Esophagus squamous epithelium (tissue), 5 donors: ENCODE measurements around the gene SELENOM. TPM values are rescaled to one million over a fixed set of nuclear protein-coding genes. Genes with fewer than 3 reads are reported as not detected.

ENCODE experiments used
- DNase-seq: peaks from one replicate; lab custom pipeline; 2025; lab: John Stamatoyannopoulos, UW
- H3K27ac ChIP-seq, 4 donors: fragments of 200-600 bp; sonication (generic); one replicate each; pipeline ENCODE4 v1.5.1; 2016 to 2019; ENCODE audit warnings: mild to moderate bottlenecking in 1 of 4
- H3K27me3 ChIP-seq, 4 donors: fragments of 200-600 bp; sonication (generic); 1 replicate in 3 of 4; 2 replicates in 1 of 4; pipeline versions ENCODE4 v1.5.1 to v1.6.0; 2017 to 2021; ENCODE audit warnings: antibody characterized with exemption in 1 of 4
- H3K36me3 ChIP-seq, 3 donors: fragments of 200-600 bp; sonication (generic); one replicate each; pipeline ENCODE4 v1.5.1; 2016 to 2019
- H3K4me1 ChIP-seq, 3 donors: fragments of 200-600 bp; sonication (generic); one replicate each; pipeline ENCODE4 v1.5.1; 2017 to 2019
- H3K4me3 ChIP-seq, 4 donors: fragments of 200-600 bp; sonication (generic); 1 replicate in 3 of 4; 2 replicates in 1 of 4; pipeline ENCODE4 v1.5.1; 2016 to 2019; ENCODE audit warnings: mild to moderate bottlenecking in 2 of 4, moderate library complexity in 1 of 4
- H3K9me3 ChIP-seq, 3 donors: fragments of 200-600 bp; sonication (generic); one replicate each; pipeline ENCODE4 v1.5.1; 2016 to 2019
- POLR2A ChIP-seq, 4 donors: fragments of 450-650 bp; IDR thresholded peaks; one replicate each; pipeline ENCODE4 v1.6.1; 2017; ENCODE audit warnings: antibody characterized with exemption in 4 of 4, mild to moderate bottlenecking in 4 of 4, moderate library complexity in 3 of 4
- WGBS, 2 donors: methylation state at CpG; one replicate each; pipeline ENCODE4 v1.1.5; 2018; 5-methylcytosine and 5-hydroxymethylcytosine counted together
- intact Hi-C: fragments of 100-400 bp; cut with DNase I; formaldehyde crosslinking; loops from one replicate; pipeline ENCODE4 v1.15.0; 2022
- total RNA-seq, 4 donors: library from RNA; depleted of rRNA; stranded (reverse); fragments of >200 nt; gene quantifications; one replicate each; pipeline ENCODE4 v1.1.0, GENCODE V29; 2016
- TF ChIP-seq, protein P1 (sequence below), 6 experiments: fragments of 450-650 bp in 4 of 6; fragments of 200-600 bp in 2 of 6; sonication (generic) in 2 of 6; IDR thresholded peaks; one replicate each; pipeline ENCODE4 v1.5.1; 2016 to 2019; ENCODE audit warnings: antibody characterized with exemption in 6 of 6, mild to moderate bottlenecking in 4 of 6, moderate library complexity in 4 of 6
- donor health status: DM: yes; HTN: yes; CAD: no.

SELENOM gene, protein sequence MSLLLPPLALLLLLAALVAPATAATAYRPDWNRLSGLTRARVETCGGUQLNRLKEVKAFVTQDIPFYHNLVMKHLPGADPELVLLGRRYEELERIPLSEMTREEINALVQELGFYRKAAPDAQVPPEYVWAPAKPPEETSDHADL
- total RNA-seq, result 100 to 1,000 TPM in 2 of 4 donors, 10 to 100 TPM in 2; 13.3 to 291 (median 67.6) TPM

DNA sequence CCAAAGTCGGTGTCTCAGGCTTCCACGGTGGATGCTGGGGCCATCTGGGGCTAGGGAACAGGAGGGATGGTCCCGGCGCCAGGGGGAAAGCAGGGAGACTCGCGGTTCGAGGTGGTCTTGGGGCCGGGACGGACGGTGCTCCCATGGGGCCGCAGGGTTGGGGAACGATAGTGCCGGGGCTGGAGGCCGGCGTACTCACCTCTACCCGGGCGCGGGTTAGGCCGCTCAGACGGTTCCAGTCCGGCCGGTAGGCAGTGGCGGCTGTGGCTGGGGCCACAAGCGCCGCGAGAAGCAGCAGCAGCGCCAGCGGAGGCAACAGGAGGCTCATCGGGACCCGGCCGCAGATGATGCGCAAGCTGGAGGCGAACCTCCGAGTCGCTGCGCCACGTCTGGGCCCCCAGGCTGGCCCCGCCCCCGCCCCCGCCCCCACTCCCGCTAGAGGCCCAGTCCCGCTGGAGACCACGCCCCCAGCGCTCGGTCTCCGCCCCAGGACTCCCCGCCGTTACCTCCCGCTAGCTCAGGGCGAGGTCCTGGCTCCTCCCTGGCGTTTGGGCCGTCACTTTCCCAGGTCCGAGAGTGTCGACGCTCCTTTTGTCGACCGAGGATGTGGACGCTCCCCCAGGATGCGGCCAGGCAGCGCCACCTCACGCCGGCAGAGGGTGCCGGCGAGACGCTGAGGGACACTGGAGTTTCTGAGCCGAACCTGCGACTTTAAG is at the start of gene SELENOM:
SELENOM (minus strand) TSS at position 391 of the 716 bp plus-strand sequence; CDS start at position 328, 63 bp downstream.
- DNase-seq, result peak; percentile 51
- 3 to 12% methylated on average over 7 to 36 of the region's 67 CpGs for WGBS, 2 donors
- TF ChIP-seq POLR2A (IDR thresholded peaks at IDR 0.05), result peak in 2 of 4 donors; percentile 74 to 85
- TF ChIP-seq, protein P1, sequence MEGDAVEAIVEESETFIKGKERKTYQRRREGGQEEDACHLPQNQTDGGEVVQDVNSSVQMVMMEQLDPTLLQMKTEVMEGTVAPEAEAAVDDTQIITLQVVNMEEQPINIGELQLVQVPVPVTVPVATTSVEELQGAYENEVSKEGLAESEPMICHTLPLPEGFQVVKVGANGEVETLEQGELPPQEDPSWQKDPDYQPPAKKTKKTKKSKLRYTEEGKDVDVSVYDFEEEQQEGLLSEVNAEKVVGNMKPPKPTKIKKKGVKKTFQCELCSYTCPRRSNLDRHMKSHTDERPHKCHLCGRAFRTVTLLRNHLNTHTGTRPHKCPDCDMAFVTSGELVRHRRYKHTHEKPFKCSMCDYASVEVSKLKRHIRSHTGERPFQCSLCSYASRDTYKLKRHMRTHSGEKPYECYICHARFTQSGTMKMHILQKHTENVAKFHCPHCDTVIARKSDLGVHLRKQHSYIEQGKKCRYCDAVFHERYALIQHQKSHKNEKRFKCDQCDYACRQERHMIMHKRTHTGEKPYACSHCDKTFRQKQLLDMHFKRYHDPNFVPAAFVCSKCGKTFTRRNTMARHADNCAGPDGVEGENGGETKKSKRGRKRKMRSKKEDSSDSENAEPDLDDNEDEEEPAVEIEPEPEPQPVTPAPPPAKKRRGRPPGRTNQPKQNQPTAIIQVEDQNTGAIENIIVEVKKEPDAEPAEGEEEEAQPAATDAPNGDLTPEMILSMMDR (IDR thresholded peaks at IDR 0.05), result peak; percentile 67 to 98 (median 96)
- peak within 1 kb of the TSS; percentile 87 to 95 (median 91) for H3K27ac ChIP-seq
- peaks cover 0 to 18% (median 0%) of the 10 kb centered on the region in 3 donors for H3K36me3 ChIP-seq
- no peaks in the 10 kb centered on the region for H3K27me3 ChIP-seq
- peaks cover 14 to 61% (median 23%) of the 10 kb centered on the region in 3 donors for H3K4me1 ChIP-seq
- H3K9me3 ChIP-seq, result no peaks in the 10 kb centered on the region
- intact Hi-C loops, result no loop called here
- peak within 1 kb of the TSS; percentile 52 to 83 (median 68) for H3K4me3 ChIP-seq

DNA sequence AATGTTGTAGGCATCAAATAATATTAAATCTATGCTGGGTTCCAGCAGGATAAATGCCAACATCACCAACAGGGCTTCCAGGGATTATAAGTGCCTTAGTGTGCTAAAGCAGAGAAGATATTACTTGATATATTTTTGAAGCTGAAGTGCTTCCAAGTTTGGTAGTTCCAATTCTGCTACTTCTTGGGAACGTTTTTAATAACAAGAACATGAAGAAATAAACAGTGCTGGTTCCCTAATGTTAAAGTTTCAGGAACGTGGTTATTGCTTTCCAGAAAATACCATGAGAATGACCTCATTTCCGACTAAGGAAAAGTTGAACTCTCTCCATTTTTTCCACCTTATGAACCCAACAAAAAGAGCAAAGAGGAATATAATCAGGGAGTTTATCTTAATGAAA is 48.1 kb upstream of the SELENOM start:
- Histone ChIP-seq H3K27me3 (no peaks in the 10 kb centered on the region), H3K9me3 (no peaks in the 10 kb centered on the region), H3K4me1 (peaks cover 6 to 27% (median 6%) of the 10 kb centered on the region in 3 donors), H3K4me3 (no peak overlapping the region), H3K27ac (peak overlapping the region in 3 of 4 donors; percentile 77 to 90 (median 81)), H3K36me3 (no peaks in the 10 kb centered on the region)
- whole genome bisulfite sequencing, 2 donors, result 14 to 25% methylated on average over 3 of the region's 3 CpGs
- intact Hi-C loops, result no loop called here
- TF ChIP-seq POLR2A (IDR thresholded peaks at IDR 0.05), result no peak
- TF ChIP-seq, protein P1 (IDR thresholded peaks at IDR 0.05), result no peak
- DNase-seq, result no peak

DNA sequence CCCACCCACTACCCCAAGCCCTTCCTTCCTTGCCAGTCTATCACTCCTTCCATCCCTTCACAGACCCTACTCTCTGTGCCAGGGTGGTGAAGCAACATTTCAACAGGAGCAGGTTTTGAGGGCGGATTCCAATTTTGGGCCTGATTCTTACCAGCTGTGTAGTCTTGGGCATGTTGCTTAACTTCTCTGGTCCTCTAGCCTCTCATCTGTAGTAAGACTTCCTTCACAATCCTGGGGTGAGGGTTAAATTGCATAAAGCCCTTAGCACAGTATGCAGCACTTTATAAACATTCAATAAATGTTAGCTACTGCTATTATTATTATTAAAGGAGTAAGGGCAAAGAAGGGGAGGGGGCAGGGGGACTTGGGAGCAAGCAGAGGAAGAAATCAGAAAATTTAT is 47.6 kb upstream of the SELENOM start:
- intact Hi-C loops, result no loop called here
- Histone ChIP-seq H3K4me1 (peaks cover 6 to 27% (median 6%) of the 10 kb centered on the region in 3 donors), H3K27me3 (no peaks in the 10 kb centered on the region), H3K9me3 (no peaks in the 10 kb centered on the region), H3K27ac (peak overlapping the region; percentile 18 to 81 (median 72)), H3K36me3 (no peaks in the 10 kb centered on the region), H3K4me3 (no peak overlapping the region)
- no peak for DNase-seq
- TF ChIP-seq, protein P1 (IDR thresholded peaks at IDR 0.05), result no peak
- no peak for TF ChIP-seq POLR2A (IDR thresholded peaks at IDR 0.05)
- 73 to 95% methylated on average over 1 of the region's 1 CpG for WGBS, 2 donors

DNA sequence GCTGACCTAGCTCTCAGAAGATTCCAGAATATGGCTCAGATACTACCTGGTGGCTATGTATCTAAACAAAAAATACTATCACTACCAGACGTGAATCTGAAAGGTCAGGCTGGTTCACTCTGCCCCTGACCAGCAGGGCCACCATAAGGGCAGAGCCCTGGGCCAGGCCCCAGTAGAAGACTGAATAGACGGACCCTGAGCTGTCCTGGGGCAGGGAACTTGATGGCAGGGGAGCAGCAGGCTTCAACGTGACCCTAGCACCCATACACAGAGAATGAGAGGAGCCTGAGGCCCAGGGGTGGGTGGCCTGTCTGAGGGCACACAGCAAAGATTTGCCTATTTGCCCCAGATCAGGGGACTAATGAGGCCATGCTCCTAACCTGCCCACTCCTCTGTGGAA is 46.0 kb upstream of the SELENOM start:
- Histone ChIP-seq H3K27ac (peak overlapping the region in 2 of 4 donors; percentile 77 to 81), H3K36me3 (no peaks in the 10 kb centered on the region), H3K4me1 (peaks cover 10 to 32% (median 11%) of the 10 kb centered on the region in 3 donors), H3K9me3 (no peaks in the 10 kb centered on the region), H3K27me3 (no peaks in the 10 kb centered on the region), H3K4me3 (no peak overlapping the region)
- intact Hi-C loops, result no loop called here
- no peak for DNase-seq
- 64 to 100% methylated on average over 1 to 3 of the region's 3 CpGs for WGBS, 2 donors
- TF ChIP-seq POLR2A (IDR thresholded peaks at IDR 0.05), result no peak
- TF ChIP-seq, protein P1 (IDR thresholded peaks at IDR 0.05), result no peak

DNA sequence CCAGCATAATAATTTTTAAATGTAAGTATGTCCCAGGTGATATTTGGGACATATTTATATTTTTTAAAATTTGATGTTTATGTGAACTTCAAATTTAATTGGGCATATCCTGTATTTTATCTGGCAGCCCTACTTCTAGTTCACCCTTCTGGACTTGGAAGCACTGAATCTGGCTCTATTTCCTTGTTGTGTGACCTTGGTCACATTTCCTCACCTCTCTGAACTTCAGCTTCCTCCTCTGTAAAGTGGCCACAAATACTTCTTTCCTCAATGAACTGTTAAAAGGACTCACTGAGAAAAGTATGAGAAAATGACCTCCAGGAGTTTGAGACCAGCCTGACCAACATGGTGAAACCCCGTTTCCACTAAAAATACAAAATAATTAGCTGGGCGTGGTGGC is 44.5 kb upstream of the SELENOM start:
- no peaks in the 10 kb centered on the region for H3K36me3 ChIP-seq
- H3K4me1 ChIP-seq, result peaks cover 10 to 33% (median 11%) of the 10 kb centered on the region in 3 donors
- H3K4me3 ChIP-seq, result no peak overlapping the region
- no peak for DNase-seq
- no peak overlapping the region for H3K27ac ChIP-seq
- H3K27me3 ChIP-seq, result no peaks in the 10 kb centered on the region
- WGBS, 2 donors, result 82% methylated on average over 2 of the region's 2 CpGs; no CpG with 5 or more reads in 1 of the 2 donors
- intact Hi-C loops, result no loop called here
- TF ChIP-seq, protein P1 (IDR thresholded peaks at IDR 0.05), result no peak
- no peak for TF ChIP-seq POLR2A (IDR thresholded peaks at IDR 0.05)
- H3K9me3 ChIP-seq, result no peaks in the 10 kb centered on the region
